HG03521 (cell line): ENCODE results near the gene GPX2.
"Not testable (repeated sequence)": the region's sequence is repeated elsewhere in the genome, so short reads cannot be mapped to it uniquely, and the experiment has no call there.

Experiments used
- ATAC-seq: cut with Tn5 transposase; IDR thresholded peaks from one replicate; pipeline ENCODE4 v1.9.1; 2021; ENCODE audit warnings: mild to moderate bottlenecking, moderate library complexity; ENCODE audit not compliant: unreplicated experiment

The GPX2 gene

DNA sequence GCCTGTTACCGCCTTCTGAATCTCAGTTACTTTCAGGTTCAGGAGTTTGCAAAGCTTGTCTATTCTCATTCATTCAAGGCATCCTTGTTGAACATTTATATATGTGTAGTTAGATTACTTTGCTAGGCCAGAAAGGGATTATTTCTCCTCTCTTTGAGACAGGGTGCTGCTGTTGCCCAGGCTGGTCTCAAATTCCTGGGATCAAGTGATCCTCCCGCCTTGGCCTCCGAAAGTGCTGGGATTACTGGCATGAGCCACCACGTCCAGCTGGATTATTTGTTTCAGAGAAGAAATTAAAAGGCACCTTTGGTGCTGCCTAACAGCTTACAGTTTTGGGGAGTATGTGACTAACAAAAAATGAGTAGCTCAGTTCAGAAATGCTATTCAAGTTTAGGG is 27.5 kb downstream of the GPX2 start:
- ATAC-seq, result no peak

- ATAC-seq, result peak; percentile 97
Observed at GRCh38 chr14:64914237-64915028, 28.1 kb downstream of the GPX2 start, which contains the start of gene CHURC1. Gene CHURC1 (plus strand): TSS chr14:64914455. CDS start chr14:64914496, 41 bp downstream.

DNA sequence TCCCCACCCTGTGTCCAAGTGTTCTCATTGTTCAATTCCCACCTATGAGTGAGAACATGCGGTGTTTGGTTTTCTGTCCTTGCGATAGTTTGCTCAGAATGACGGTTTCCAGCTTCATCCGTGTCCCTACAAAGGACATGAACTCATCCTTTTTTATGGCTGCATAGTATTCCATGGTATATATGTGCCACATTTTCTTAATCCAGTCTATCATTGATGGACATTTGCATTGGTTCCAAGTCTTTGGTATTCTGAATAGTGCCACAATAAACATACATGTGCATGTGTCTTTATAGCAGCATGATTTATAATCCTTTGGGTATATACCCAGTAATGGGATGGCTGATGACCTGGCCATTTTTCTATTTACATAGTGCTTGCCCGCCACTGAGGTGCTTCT is 29.1 kb downstream of the GPX2 start:
- not testable (repeated sequence) for ATAC-seq

- no peak for ATAC-seq
Observed at GRCh38 chr14:64912261-64912660, 30.3 kb downstream of the GPX2 start.

DNA sequence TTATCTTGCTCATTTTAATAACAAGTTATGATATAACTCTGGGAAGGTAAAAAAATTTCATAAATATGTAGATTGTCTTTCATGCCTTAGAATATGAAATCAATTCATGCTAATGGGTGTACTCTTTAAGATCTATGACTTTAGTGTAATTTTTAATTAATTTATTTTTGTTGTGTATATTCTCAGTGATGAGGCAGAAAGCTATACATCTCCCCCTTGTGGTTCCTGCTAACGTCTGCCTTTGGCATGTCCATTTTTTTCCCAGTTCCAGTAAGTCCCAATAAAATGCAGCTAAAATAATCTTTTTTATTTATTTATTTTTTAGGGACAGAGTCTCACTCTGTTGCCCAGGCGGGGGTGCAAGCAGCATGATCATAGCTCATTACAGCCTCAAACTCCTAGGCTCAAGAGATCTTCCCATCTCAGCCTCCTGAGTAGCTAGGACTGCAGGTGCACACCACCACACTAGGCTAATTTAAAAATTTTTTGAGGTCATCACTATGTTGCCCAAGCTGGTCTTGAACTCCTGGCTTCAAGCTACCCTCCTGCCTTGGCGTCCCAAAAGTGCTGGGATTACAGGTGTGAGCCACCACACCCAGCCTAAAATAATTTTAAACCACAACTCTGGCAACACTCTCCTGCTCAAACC is 31.6 kb downstream of the GPX2 start:
- no peak for ATAC-seq

DNA sequence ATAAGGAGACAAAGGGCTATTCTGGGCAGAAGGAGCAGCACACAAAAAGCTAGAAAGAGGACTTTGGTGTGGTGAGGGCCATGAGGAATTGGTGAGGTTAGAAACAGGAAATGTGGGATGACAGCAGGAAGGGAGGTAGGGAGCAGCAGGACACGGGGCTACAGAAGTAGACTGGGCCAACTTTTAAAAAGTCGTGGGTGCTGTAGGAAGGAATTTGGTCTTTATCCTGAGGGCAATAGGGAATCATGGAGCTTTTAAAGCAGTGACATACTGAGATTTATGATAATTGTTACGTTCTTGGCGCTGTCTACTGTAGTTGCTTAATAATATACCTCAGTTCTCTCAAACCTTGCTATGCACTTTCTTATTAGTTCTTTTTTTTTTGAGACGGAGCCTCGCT is 36.5 kb downstream of the GPX2 start:
- ATAC-seq, result no peak

DNA sequence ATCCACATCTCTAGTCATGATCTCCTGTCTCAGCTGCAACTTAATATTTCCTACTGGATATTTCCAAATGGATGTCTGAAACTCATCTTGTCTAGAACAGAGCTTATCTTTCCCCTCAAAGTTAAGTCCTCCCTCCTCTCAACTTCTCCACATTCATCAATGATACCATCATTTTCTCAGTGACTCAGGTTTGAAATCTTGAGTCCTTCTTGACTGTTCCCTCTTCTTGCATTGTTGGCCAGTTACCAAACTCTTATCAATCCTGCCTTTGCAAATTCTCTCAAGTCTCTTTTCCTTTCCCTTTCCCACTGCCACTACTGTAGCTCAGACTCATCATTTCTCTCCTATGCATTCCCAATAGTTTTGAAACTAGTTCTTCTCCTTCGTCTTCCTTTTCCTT is 42.6 kb downstream of the GPX2 start:
- no peak for ATAC-seq

DNA sequence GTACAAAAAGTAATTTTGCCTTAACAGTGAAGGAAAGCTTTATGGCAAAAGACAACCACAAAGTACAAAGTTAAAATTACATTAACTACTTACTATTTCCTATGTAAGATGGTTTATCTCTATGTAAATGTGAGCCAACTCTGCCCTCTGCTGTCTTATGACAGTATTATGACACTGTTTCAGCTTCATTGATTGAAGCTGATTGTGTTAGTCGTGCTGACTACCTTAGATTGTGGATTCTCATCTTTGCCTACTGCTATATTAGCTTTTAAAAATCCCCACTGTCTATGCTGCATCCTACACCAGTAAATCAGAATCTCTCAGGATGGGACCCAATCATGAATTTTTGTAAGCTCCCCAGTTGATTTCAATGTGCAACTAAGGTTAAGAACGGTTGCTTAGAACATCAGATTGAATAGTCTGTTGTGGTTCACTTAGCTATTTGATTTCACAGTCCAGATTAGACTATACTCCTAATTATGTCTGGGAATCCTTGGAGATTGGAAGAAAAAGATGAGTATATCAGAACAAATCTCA is 50.6 kb downstream of the GPX2 start:
- ATAC-seq, result no peak

DNA sequence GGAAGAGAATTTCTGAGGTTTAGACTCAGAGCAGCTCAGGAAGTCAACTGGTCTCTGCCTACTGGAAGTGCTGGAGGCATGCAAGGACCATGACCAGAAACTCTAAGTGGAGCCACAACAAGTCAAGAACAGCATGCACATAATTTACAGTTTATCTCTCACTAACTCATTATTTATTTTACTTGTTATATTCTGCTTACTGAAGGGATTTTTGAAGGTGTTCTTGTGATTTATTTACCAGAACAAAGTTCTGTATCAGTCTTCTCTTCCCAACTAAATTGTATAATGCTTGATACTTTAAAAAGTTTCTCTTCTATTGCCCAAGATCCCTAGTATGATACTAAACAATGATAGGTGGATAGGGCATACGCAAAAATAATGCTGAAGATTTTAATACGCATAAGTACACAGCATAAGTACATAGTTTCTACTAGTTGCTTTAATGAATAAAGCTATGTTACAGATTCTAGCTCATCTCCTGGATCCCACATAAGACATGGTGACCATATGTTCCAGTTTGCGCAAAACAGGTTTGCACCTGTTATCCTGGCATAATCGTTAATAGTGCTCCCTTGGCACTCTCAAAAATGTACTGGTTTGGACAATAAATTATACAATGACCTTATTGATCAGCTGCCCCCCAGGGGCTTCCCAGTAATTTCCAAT is 51.2 kb downstream of the GPX2 start:
- no peak for ATAC-seq

DNA sequence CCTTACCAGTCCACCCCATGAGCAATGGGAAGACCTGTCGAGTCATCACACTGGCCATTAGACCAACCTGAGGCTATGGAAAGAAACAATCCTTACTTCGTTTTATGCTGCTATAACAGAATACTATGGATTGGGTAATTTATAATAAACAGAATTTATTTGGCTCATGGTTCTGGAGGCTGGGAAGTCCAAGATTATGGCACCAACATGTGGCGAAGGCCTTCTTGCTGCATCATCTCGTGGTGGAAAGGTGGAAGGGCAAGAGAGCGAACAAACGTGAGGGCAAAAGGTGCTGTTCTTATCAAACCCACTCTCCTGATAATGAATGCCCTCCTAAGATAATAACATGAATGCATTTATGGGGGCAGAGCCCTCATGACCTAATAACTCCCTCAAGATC is 53.2 kb downstream of the GPX2 start:
- no peak for ATAC-seq
